HG03064 (cell line): Measurements from ENCODE around the gene SOX18.
A peak's percentile ranks its signal among the peaks of the same experiment; 100 is the strongest.

Experiments
- ATAC-seq: cut with Tn5 transposase; IDR thresholded peaks from one replicate; pipeline ENCODE4 v1.9.1; 2021; ENCODE audit warnings: low read depth; ENCODE audit not compliant: unreplicated experiment

Gene SOX18

GRCh38 chr20:64039293-64040160, 9.9 kb downstream of the SOX18 start:
- ATAC-seq: no peak

- ATAC-seq: peak; percentile 55
These were observed 10.7 kb downstream of the SOX18 start for GRCh38 chr20:64038565-64039292.

- peak; percentile 14 for ATAC-seq
These were observed 11.2 kb downstream of the SOX18 start for GRCh38 chr20:64038224-64038564.

- ATAC-seq: no peak
These were observed 11.8 kb downstream of the SOX18 start for GRCh38 chr20:64037498-64038213.

GRCh38 chr20:64037199-64037497, 12.3 kb downstream of the SOX18 start:
- no peak for ATAC-seq

GRCh38 chr20:64036346-64037198, 12.9 kb downstream of the SOX18 start:
- no peak for ATAC-seq

- ATAC-seq: no peak
These were observed 13.5 kb downstream of the SOX18 start, which contains the start of gene C20orf204 for GRCh38 chr20:64035933-64036345. Gene C20orf204, plus strand, starts transcription at chr20:64036182. Its CDS starts 142 bp downstream, at chr20:64036324.

GRCh38 chr20:64035066-64035932, 14.1 kb downstream of the SOX18 start:
- ATAC-seq: no peak

- no peak for ATAC-seq
These were observed 15.4 kb downstream of the SOX18 start for GRCh38 chr20:64033981-64034493.

GRCh38 chr20:64032706-64033624, 16.5 kb downstream of the SOX18 start:
- no peak for ATAC-seq

GRCh38 chr20:64031822-64032314, 17.6 kb downstream of the SOX18 start:
- no peak for ATAC-seq

- ATAC-seq: no peak
These were observed 18.9 kb downstream of the SOX18 start for GRCh38 chr20:64030371-64031134.

- ATAC-seq: no peak
These were observed 19.9 kb downstream of the SOX18 start for GRCh38 chr20:64029293-64030117.

- no peak for ATAC-seq
These were observed 21.3 kb downstream of the SOX18 start for GRCh38 chr20:64027981-64028685.

GRCh38 chr20:64025826-64026412, 23.5 kb downstream of the SOX18 start:
- ATAC-seq: no peak
